Measurements from ENCODE around the gene RHO. TPM values are rescaled to one million over a fixed set of nuclear protein-coding genes. Genes with fewer than 3 reads are reported as not detected.

Gene RHO
- total RNA-seq, 1 experiment from 2014 or later: not detected

DNA sequence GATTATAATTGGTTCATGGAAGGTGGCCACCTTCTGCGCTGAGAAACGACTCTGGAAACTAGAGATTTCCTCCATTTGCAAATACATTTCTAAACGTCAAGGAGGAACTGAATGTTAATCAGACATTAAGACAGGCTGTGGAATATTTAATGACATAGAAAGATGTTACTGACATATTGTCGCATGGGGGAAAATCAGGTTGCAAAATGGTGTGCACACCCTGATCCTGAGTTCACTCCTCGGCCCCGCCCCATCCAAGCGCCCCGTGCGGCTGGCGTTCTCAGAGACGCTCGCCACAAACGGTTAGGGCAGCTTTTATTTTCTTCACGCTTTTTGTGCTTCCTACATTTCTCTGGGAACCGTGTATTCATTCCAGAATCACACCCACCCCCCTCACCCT is 25.3 kb downstream of the RHO start:
- H3K4ac ChIP-seq (ENCODE audit: low read depth, low read length): no peak overlapping the region
- DNase-seq: no peak
- H2BK12ac ChIP-seq (ENCODE audit: insufficient read length, low read depth, low read length): no peak overlapping the region
- H2AFZ ChIP-seq (ENCODE audit: low read length): no peak overlapping the region
- H3K36me3 Mint-ChIP-seq (ENCODE audit: insufficient read depth in 1 of 3, low read depth in 3 of 3): peaks cover 0 to 22% (median 3%) of the 10 kb centered on the region in 3 experiments; a peak in 2 of 7 replicates
- no peaks in the 10 kb centered on the region for H3K9me3 ChIP-seq (ENCODE audit: control insufficient read depth, low read depth, low read length)
- no peak overlapping the region for H3K9ac ChIP-seq (ENCODE audit: extremely low read depth, insufficient read length, low read length)
- H3K27me3 Mint-ChIP-seq (ENCODE audit: low read depth): no peaks in the 10 kb centered on the region; the same call in 1 of the 2 replicates
- H3K79me2 ChIP-seq (ENCODE audit: insufficient read depth, low read length): no peaks in the 10 kb centered on the region
- no peak overlapping the region for H2BK15ac ChIP-seq (ENCODE audit: low read depth, low read length)
- H3K79me1 ChIP-seq (ENCODE audit: insufficient read depth, low read depth, low read length, poor library complexity, severe bottlenecking): no peaks in the 10 kb centered on the region
- no peak overlapping the region for H3K14ac ChIP-seq (ENCODE audit: insufficient read depth, low read length)
- no peak overlapping the region for H2BK120ac ChIP-seq (ENCODE audit: low read depth, low read length, poor library complexity, severe bottlenecking)
- H3K23me2 ChIP-seq (ENCODE audit: insufficient read length, low read depth, low read length, poor library complexity, severe bottlenecking): no peaks in the 10 kb centered on the region
- H3K4me1 ChIP-seq (ENCODE audit: insufficient read depth, low read length): no peaks in the 10 kb centered on the region; the same call in 1 of the 2 replicates
- no peak overlapping the region for H3K4me2 ChIP-seq (ENCODE audit: insufficient read depth, insufficient read length, low read length)
- H2BK5ac ChIP-seq (ENCODE audit: insufficient read length, low read length): no peak overlapping the region
- no CpG with 5 or more reads among the region's 15 CpGs for WGBS (ENCODE audit: extremely low coverage, insufficient read length, low lambda C conversion rate)
- no peaks in the 10 kb centered on the region for H3K9me3 Mint-ChIP-seq
- H4K8ac ChIP-seq (replicated peaks; ENCODE audit: insufficient read length, low read depth, low read length): no peak overlapping the region
- H4K5ac ChIP-seq (ENCODE audit: insufficient read length, low read depth, low read length): no peak overlapping the region
- no peak for TF ChIP-seq CTCF (conservative IDR thresholded peaks at IDR 0.05)
- no peak overlapping the region for H3T11ph ChIP-seq (ENCODE audit: low read length)
- H3K27me3 ChIP-seq (ENCODE audit: insufficient read depth, low read length): no peaks in the 10 kb centered on the region
- no peak overlapping the region for H3K56ac ChIP-seq (ENCODE audit: insufficient read length, low read depth, low read length)
- no peak overlapping the region for H3K27ac Mint-ChIP-seq
- H3K4me1 Mint-ChIP-seq: peaks cover 23 to 59% of the 10 kb centered on the region in 2 experiments
- no peak overlapping the region for H3K23ac ChIP-seq (ENCODE audit: insufficient read length, low read depth, low read length)
- H4K20me1 ChIP-seq (ENCODE audit: control insufficient read depth, insufficient read depth, insufficient read length): no peaks in the 10 kb centered on the region
- no peak overlapping the region for H4K91ac ChIP-seq (ENCODE audit: insufficient read length, low read depth, low read length)
- no peak overlapping the region for H2AK5ac ChIP-seq (ENCODE audit: insufficient read length, low read length)
- H3K18ac ChIP-seq (ENCODE audit: insufficient read length, low read depth, low read length): no peak overlapping the region
- no peak overlapping the region for H2BK20ac ChIP-seq (ENCODE audit: low read depth, low read length, poor library complexity, severe bottlenecking)
- H3K27ac ChIP-seq (ENCODE audit: insufficient read length, low read depth, low read length): no peak overlapping the region
- H3K4me3 Mint-ChIP-seq: no peak overlapping the region
